HG03280 (cell line): ENCODE data around the gene VAT1L.

Experiments used
- ATAC-seq: cut with Tn5 transposase; IDR thresholded peaks from one replicate; pipeline ENCODE4 v1.9.1; 2021; ENCODE audit warnings: mild to moderate bottlenecking, moderate library complexity; ENCODE audit not compliant: unreplicated experiment

VAT1L gene

GRCh38 chr16:77868052-77868451, 79.7 kb downstream of the VAT1L start:
- peak; percentile 14 for ATAC-seq

- peak; percentile 76 for ATAC-seq
These were observed 80.1 kb downstream of the VAT1L start for GRCh38 chr16:77868478-77868877.

GRCh38 chr16:77869997-77870813, 81.8 kb downstream of the VAT1L start:
- ATAC-seq, result no peak

GRCh38 chr16:77871932-77872331, 83.6 kb downstream of the VAT1L start:
- ATAC-seq, result no peak

GRCh38 chr16:77873066-77873465, 84.7 kb downstream of the VAT1L start:
- ATAC-seq, result no peak

GRCh38 chr16:77874347-77874746, 86.0 kb downstream of the VAT1L start:
- no peak for ATAC-seq

- ATAC-seq, result no peak
These were observed 88.4 kb downstream of the VAT1L start for GRCh38 chr16:77876776-77877175.

GRCh38 chr16:77877712-77878347, 89.5 kb downstream of the VAT1L start:
- ATAC-seq, result no peak

GRCh38 chr16:77881355-77882030, 93.1 kb downstream of the VAT1L start:
- no peak for ATAC-seq

GRCh38 chr16:77882358-77882757, 94.0 kb downstream of the VAT1L start:
- ATAC-seq, result no peak

GRCh38 chr16:77885571-77886295, 97.4 kb downstream of the VAT1L start:
- ATAC-seq, result no peak

GRCh38 chr16:77888871-77889270, 100.5 kb downstream of the VAT1L start:
- no peak for ATAC-seq

- ATAC-seq, result no peak
These were observed 101.7 kb downstream of the VAT1L start for GRCh38 chr16:77890075-77890474.

- no peak for ATAC-seq
These were observed 105.8 kb downstream of the VAT1L start for GRCh38 chr16:77894162-77894561.

GRCh38 chr16:77895962-77896361, 107.6 kb downstream of the VAT1L start:
- no peak for ATAC-seq

GRCh38 chr16:77896415-77897128, 108.2 kb downstream of the VAT1L start:
- no peak for ATAC-seq

GRCh38 chr16:77897129-77897437, 108.7 kb downstream of the VAT1L start:
- ATAC-seq, result no peak

- no peak for ATAC-seq
These were observed 109.7 kb downstream of the VAT1L start for GRCh38 chr16:77897831-77898605.

- no peak for ATAC-seq
These were observed 110.4 kb downstream of the VAT1L start for GRCh38 chr16:77898671-77899211.

- no peak for ATAC-seq
These were observed 111.1 kb downstream of the VAT1L start for GRCh38 chr16:77899416-77899815.
